HEK293 (cell line): ENCODE data around the gene ITK.

ENCODE experiments used
- CTCF ChIA-PET: fragments of 350-600 bp; formaldehyde crosslinking; extraction: SDS; loops from one replicate; lab custom pipeline; 2021; ENCODE audit warnings: antibody characterized with exemption; lab: Yijun Ruan, JAX
- POLR2A ChIA-PET: fragments of 300-600 bp; formaldehyde crosslinking; extraction: SDS; loops from one replicate; lab custom pipeline; 2020; ENCODE audit warnings: antibody characterized with exemption, inconsistent platforms; lab: Yijun Ruan, JAX
- H3K27ac ChIP-seq: fragments of 200-500 bp; sonication (Bioruptor generic); 2 replicates; pipeline ENCODE4 v1.5.1; 2014; ENCODE audit warnings: low read depth, low read length, control low read depth, inconsistent platforms; ENCODE audit errors: extremely low read depth
- H3K36me3 ChIP-seq, 2 experiments: fragments of 200-500 bp in 1 of 2; sonication (Bioruptor generic) in 1 of 2; 1 replicate in 1 of 2; 2 replicates in 1 of 2; pipeline ENCODE4 v1.5.1; 2014 to 2017; ENCODE audit warnings: inconsistent platforms in 2 of 2, low read length in 2 of 2; ENCODE audit not compliant: control insufficient read depth in 2 of 2, insufficient read depth in 1 of 2
- H3K4me1 ChIP-seq: fragments of 200-500 bp; sonication (Bioruptor generic); 2 replicates; pipeline ENCODE4 v1.5.1; 2014; ENCODE audit warnings: mild to moderate bottlenecking, low read length, inconsistent platforms; ENCODE audit not compliant: control insufficient read depth, insufficient read depth
- H3K4me3 ChIP-seq: 2 replicates; pipeline ENCODE4 v1.5.1; 2011; ENCODE audit warnings: low read depth, mild to moderate bottlenecking, control low read depth, low read length, moderate library complexity
- H3K9me3 ChIP-seq: fragments of 200-500 bp; sonication (Bioruptor generic); 2 replicates; pipeline ENCODE4 v1.5.1; 2014; ENCODE audit warnings: low read depth, low read length, inconsistent platforms; ENCODE audit not compliant: control insufficient read depth, insufficient read depth
- EGR2 ChIP-seq: fragments of 450-650 bp; formaldehyde crosslinking; IDR thresholded peaks from 2 replicates; pipeline ENCODE4 v1.5.1; 2016; ENCODE audit warnings: low read depth, missing biosample characterization, missing genetic modification characterization
- MEIS1 ChIP-seq: sonication (generic); formaldehyde crosslinking; IDR thresholded peaks from 2 replicates; pipeline ENCODE4 v1.8.1; 2022; ENCODE audit warnings: missing genetic modification reagents, mild to moderate bottlenecking, borderline replicate concordance
- OSR2 ChIP-seq: fragments of 450-650 bp; formaldehyde crosslinking; IDR thresholded peaks from 2 replicates; pipeline ENCODE4 v1.5.1; 2016; ENCODE audit warnings: missing biosample characterization, missing genetic modification characterization
- PRDM2 ChIP-seq: fragments of 450-650 bp; formaldehyde crosslinking; IDR thresholded peaks from 2 replicates; pipeline ENCODE4 v1.5.1; 2016; ENCODE audit warnings: missing biosample characterization, missing genetic modification characterization, borderline replicate concordance
- SCRT1 ChIP-seq: fragments of 450-650 bp; formaldehyde crosslinking; IDR thresholded peaks from 2 replicates; pipeline ENCODE4 v1.5.1; 2016; ENCODE audit warnings: missing biosample characterization, missing genetic modification characterization, borderline replicate concordance
- SETDB1 ChIP-seq: IDR thresholded peaks from one replicate; pipeline ENCODE4 v1.6.1; 2017; ENCODE audit warnings: mild to moderate bottlenecking, low read length, moderate library complexity, mixed read lengths; ENCODE audit not compliant: insufficient read length
- ZBTB20 ChIP-seq: fragments of 450-650 bp; formaldehyde crosslinking; IDR thresholded peaks from 2 replicates; pipeline ENCODE4 v1.5.1; 2016; ENCODE audit warnings: missing biosample characterization, missing genetic modification characterization
- ZBTB44 ChIP-seq: fragments of 450-650 bp; IDR thresholded peaks from 2 replicates; pipeline ENCODE4 v1.5.1; 2018; ENCODE audit warnings: missing biosample characterization, mild to moderate bottlenecking, missing genetic modification characterization
- ZNF133 ChIP-seq: fragments of 450-650 bp; formaldehyde crosslinking; IDR thresholded peaks from 2 replicates; pipeline ENCODE4 v1.5.1; 2016; ENCODE audit warnings: missing biosample characterization, missing genetic modification characterization
- ZNF157 ChIP-seq: fragments of 450-650 bp; formaldehyde crosslinking; IDR thresholded peaks from 2 replicates; pipeline ENCODE4 v1.5.1; 2016; ENCODE audit warnings: missing biosample characterization, missing genetic modification characterization
- ZNF221 ChIP-seq: fragments of 450-650 bp; formaldehyde crosslinking; IDR thresholded peaks from 2 replicates; pipeline ENCODE4 v1.5.1; 2017; ENCODE audit warnings: missing biosample characterization, missing genetic modification characterization, borderline replicate concordance
- ZNF391 ChIP-seq: fragments of 450-650 bp; formaldehyde crosslinking; IDR thresholded peaks from 2 replicates; pipeline ENCODE4 v1.5.1; 2016; ENCODE audit warnings: low read depth, missing biosample characterization, missing genetic modification characterization, borderline replicate concordance
- ZNF561 ChIP-seq: fragments of 450-650 bp; IDR thresholded peaks from 2 replicates; pipeline ENCODE4 v1.5.1; 2018; ENCODE audit warnings: missing biosample characterization, missing genetic modification characterization, borderline replicate concordance
- ZNF623 ChIP-seq: fragments of 450-650 bp; formaldehyde crosslinking; IDR thresholded peaks from 2 replicates; pipeline ENCODE4 v1.5.1; 2016; ENCODE audit warnings: missing biosample characterization, missing genetic modification characterization
- ZNF626 ChIP-seq: fragments of 450-650 bp; sonication (Bioruptor Pico); formaldehyde crosslinking; IDR thresholded peaks from 2 replicates; pipeline ENCODE4 v1.5.1; 2018; ENCODE audit warnings: missing biosample characterization, missing genetic modification characterization, inconsistent platforms
- ZNF629 ChIP-seq: fragments of 450-650 bp; formaldehyde crosslinking; IDR thresholded peaks from 2 replicates; pipeline ENCODE4 v1.5.1; 2017; ENCODE audit warnings: missing biosample characterization, missing genetic modification characterization
- ZNF747 ChIP-seq: fragments of 450-650 bp; formaldehyde crosslinking; IDR thresholded peaks from 2 replicates; pipeline ENCODE4 v1.5.1; 2016; ENCODE audit warnings: missing biosample characterization, missing genetic modification characterization
- ZNF785 ChIP-seq: fragments of 450-650 bp; formaldehyde crosslinking; IDR thresholded peaks from 2 replicates; pipeline ENCODE4 v1.5.1; 2016; ENCODE audit warnings: missing biosample characterization, missing genetic modification characterization
- ZNF791 ChIP-seq: fragments of 450-650 bp; formaldehyde crosslinking; IDR thresholded peaks from 2 replicates; pipeline ENCODE4 v1.5.1; 2016; ENCODE audit warnings: missing biosample characterization, missing genetic modification characterization
- ZNF830 ChIP-seq: fragments of 450-650 bp; IDR thresholded peaks from 2 replicates; pipeline ENCODE4 v1.5.0; 2018; ENCODE audit warnings: missing biosample characterization, missing genetic modification characterization, low read depth, mild to moderate bottlenecking, moderate library complexity
- ZSCAN18 ChIP-seq: fragments of 450-650 bp; formaldehyde crosslinking; IDR thresholded peaks from 2 replicates; pipeline ENCODE4 v1.5.1; 2016; ENCODE audit warnings: missing biosample characterization, missing genetic modification characterization
- ZSCAN30 ChIP-seq: fragments of 450-650 bp; IDR thresholded peaks from 2 replicates; pipeline ENCODE4 v1.5.1; 2018; ENCODE audit warnings: missing biosample characterization, mild to moderate bottlenecking, missing genetic modification characterization, moderate library complexity

Gene ITK

DNA sequence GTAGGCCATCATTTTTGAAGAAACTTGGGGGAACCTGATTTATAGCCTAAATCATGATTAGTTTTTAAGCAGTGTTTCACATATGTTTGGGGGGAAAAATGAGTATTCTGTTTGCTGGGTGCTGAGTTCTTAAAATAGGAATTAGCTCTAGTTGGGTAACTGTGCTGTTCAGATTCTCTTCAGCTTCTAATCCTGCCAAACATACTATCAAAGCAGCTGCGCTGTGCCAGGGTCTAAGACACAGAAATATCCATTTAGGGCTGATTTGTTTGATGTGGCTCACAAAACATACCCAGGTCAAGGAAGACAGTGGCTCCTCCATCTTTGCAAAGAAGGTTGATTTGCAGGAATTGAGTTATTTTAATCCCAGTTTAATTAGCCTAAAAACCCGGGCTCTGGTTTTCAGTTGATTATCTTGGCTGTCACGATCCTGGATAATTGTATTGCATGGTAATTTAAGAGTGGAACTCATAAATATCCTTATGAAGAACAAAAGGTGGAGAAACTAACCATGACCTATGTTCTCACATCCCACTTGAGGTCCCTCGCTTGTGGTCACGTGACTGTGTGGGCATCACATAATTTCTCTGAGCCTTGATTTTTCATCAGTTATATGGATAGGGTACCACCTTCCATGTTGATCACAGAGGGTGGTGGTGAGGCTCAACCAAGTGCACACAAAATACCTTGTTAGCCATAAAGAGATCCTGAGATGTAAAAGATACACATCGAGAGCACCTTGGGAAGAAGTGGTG, 104.0 kb downstream of the ITK start:
- Histone ChIP-seq H3K9me3 (no peaks in the 10 kb centered on the region), H3K27ac (no peak overlapping the region), H3K4me3 (no peak overlapping the region), H3K36me3 (peaks cover 14 to 43% of the 10 kb centered on the region in 2 experiments), H3K4me1 (no peaks in the 10 kb centered on the region)
- CTCF ChIA-PET = no interaction called here
- no peak for TF ChIP-seq ZNF391 (tag by site-specific recombination)
- no peak for TF ChIP-seq ZNF629 (tag by site-specific recombination)
- no peak for TF ChIP-seq SETDB1
- TF ChIP-seq EGR2 = no peak
- POLR2A ChIA-PET = no interaction called here

- no peaks in the 10 kb centered on the region for H3K9me3 ChIP-seq
- H3K4me3 ChIP-seq = no peak overlapping the region
- H3K4me1 ChIP-seq = no peaks in the 10 kb centered on the region
- TF ChIP-seq ZBTB20 (no peak), ZNF785 (no peak), ZNF133 (tag by site-specific recombination) (no peak), ZNF791 (tag by site-specific recombination) (no peak), MEIS1 (CRISPR knock-in tag) (no peak), ZBTB44 (no peak), SCRT1 (tag by site-specific recombination) (no peak), ZNF623 (tag by site-specific recombination) (no peak), OSR2 (no peak), ZNF747 (tag by site-specific recombination) (no peak), ZNF157 (tag by site-specific recombination) (no peak)
- POLR2A ChIA-PET = no interaction called here
- H3K36me3 ChIP-seq = peaks cover 14 to 52% of the 10 kb centered on the region in 2 experiments
- H3K27ac ChIP-seq = no peak overlapping the region
- CTCF ChIA-PET = interaction anchor here (0.8 kb wide), 1 partner anchor 32 kb away, joined by 4 read pairs; no protein-coding TSS in a partner anchor
These were observed 104.8 kb downstream of the ITK start for GRCh38 chr5:157285310-157286035.

- Histone ChIP-seq H3K36me3 (peaks cover 14 to 62% of the 10 kb centered on the region in 2 experiments), H3K9me3 (no peaks in the 10 kb centered on the region), H3K27ac (no peak overlapping the region), H3K4me3 (no peak overlapping the region), H3K4me1 (no peaks in the 10 kb centered on the region)
- POLR2A ChIA-PET = no interaction called here
- CTCF ChIA-PET = no interaction called here
- no peak for TF ChIP-seq SETDB1
- no peak for TF ChIP-seq ZNF626 (tag by site-specific recombination)
- no peak for TF ChIP-seq ZNF133 (tag by site-specific recombination)
- no peak for TF ChIP-seq ZSCAN18 (tag by site-specific recombination)
- no peak for TF ChIP-seq PRDM2 (tag by site-specific recombination)
- no peak for TF ChIP-seq ZSCAN30 (tag by site-specific recombination)
- TF ChIP-seq ZNF561 (tag by site-specific recombination) = no peak
- TF ChIP-seq ZNF830 = no peak
- TF ChIP-seq ZNF221 = no peak
These were observed 106.1 kb downstream of the ITK start for GRCh38 chr5:157286761-157287211.
